Lung (tissue), 12 donors: ENCODE results near the gene ZNHIT3. TPM values are rescaled to one million over a fixed set of nuclear protein-coding genes. Genes with fewer than 3 reads are reported as not detected.

Experiments
- ATAC-seq: fragments of 200-7000 bp; cut with Tn5 transposase; one replicate; pipeline ENCODE4 v1.9.1; 2020; ENCODE audit warnings: moderate number of reproducible peaks; ENCODE audit not compliant: insufficient read depth, low FRiP score
- DNase-seq, 3 donors: peaks; one replicate each; pipeline ENCODE4 v3.0.0-alpha.2; 2013 to 2017
- H3K27ac ChIP-seq, 2 donors: one replicate each; pipeline ENCODE4 v1.5.1; 2013; ENCODE audit warnings: mild to moderate bottlenecking in 2 of 2, moderate library complexity in 2 of 2, control low read depth in 1 of 2, inconsistent platforms in 1 of 2, low read depth in 1 of 2, low read length in 1 of 2
- H3K27me3 ChIP-seq, 3 donors: one replicate each; pipeline ENCODE4 v1.5.1; 2013; ENCODE audit warnings: low read length in 2 of 3; ENCODE audit not compliant: control insufficient read depth in 3 of 3, insufficient read depth in 3 of 3
- H3K36me3 ChIP-seq, 4 donors: one replicate each; pipeline ENCODE4 v1.5.1; 2013; ENCODE audit warnings: low read length in 4 of 4, mild to moderate bottlenecking in 1 of 4, moderate library complexity in 1 of 4; ENCODE audit not compliant: control insufficient read depth in 4 of 4, insufficient read depth in 4 of 4
- H3K4me1 ChIP-seq, 5 donors: one replicate each; pipeline ENCODE4 v1.5.1; 2013; ENCODE audit warnings: low read length in 5 of 5, mild to moderate bottlenecking in 2 of 5, moderate library complexity in 1 of 5; ENCODE audit not compliant: control insufficient read depth in 5 of 5, insufficient read depth in 5 of 5
- H3K4me3 ChIP-seq: one replicate; pipeline ENCODE4 v1.5.1; 2013; ENCODE audit warnings: mild to moderate bottlenecking, control low read depth, moderate library complexity
- H3K9ac ChIP-seq, 2 donors: one replicate each; pipeline ENCODE4 v1.5.1; 2013; ENCODE audit warnings: low read length in 2 of 2, control low read depth in 1 of 2; ENCODE audit not compliant: insufficient read depth in 1 of 2
- H3K9me3 ChIP-seq, 4 donors: one replicate each; pipeline ENCODE4 v1.5.1; 2013; ENCODE audit warnings: low read length in 3 of 4, mild to moderate bottlenecking in 1 of 4, moderate library complexity in 1 of 4; ENCODE audit not compliant: control insufficient read depth in 4 of 4, insufficient read depth in 3 of 4
- WGBS, 2 donors: extraction: QIAGEN DNeasy Blood & Tissue Kit; methylation state at CpG; one replicate each; pipeline ENCODE4 v1.1.7; 2013; 5-methylcytosine and 5-hydroxymethylcytosine counted together
- polyA plus RNA-seq, 2 donors: library from polyadenylated mRNA; stranded (reverse); fragments of 200-250 nt; gene quantifications; one replicate each; pipeline ENCODE4 v1.2.1, GENCODE V29; 2013
- total RNA-seq, 2 donors: library from RNA; depleted of rRNA in 1 of 2; stranded (reverse); fragments of >200 nt in 1 of 2; gene quantifications; one replicate each; pipeline ENCODE4 v1.2.1, GENCODE V29; 2014 to 2021
- TF ChIP-seq, protein P1 (sequence below): IDR thresholded peaks from 2 replicates; pipeline ENCODE4 v1.5.1; 2012; ENCODE audit warnings: mild to moderate bottlenecking; ENCODE audit errors: control extremely low read depth, extremely low read depth
- donor health status: control.
- donor health status: control.
- donor health status: Bipolar disorder and iron deficiency.
- donor health status: healthy.
- donor health status: DM: yes; HTN: yes; CAD: no.

Gene ZNHIT3
- total and polyA plus RNA-seq, 4 donors, result 23.0 to 35.2 (median 33.6) TPM

DNA sequence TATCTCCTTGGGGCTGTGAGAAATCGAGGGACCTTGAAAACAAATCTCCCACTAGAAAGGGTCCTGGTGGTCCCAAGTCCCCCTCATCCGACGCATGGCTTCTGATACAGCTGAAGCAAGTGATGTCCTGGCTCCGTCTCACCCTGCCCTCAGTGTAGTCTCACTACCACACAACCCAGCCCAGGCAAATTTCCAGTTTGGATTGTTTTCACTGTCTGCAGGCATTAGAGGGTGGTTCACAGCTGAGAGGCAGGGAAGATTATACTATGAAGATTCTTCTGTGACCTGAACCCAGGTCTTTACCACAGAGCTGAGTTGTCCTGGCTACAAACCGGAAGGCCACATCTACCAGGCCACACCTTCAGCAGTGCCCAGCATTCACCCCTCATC is 17.7 kb downstream of the ZNHIT3 start:
- Histone ChIP-seq H3K9me3 (no peaks in the 10 kb centered on the region), H3K4me1 (no peaks in the 10 kb centered on the region), H3K27ac (no peak overlapping the region), H3K27me3 (no peaks in the 10 kb centered on the region), H3K36me3 (peaks cover 3 to 46% (median 24%) of the 10 kb centered on the region in 4 donors), H3K4me3 (no peak overlapping the region), H3K9ac (no peak overlapping the region)
- ATAC-seq, result no peak
- no peak for DNase-seq
- 96 to 99% methylated on average over 5 of the region's 5 CpGs for WGBS, 2 donors
- TF ChIP-seq, protein P1, sequence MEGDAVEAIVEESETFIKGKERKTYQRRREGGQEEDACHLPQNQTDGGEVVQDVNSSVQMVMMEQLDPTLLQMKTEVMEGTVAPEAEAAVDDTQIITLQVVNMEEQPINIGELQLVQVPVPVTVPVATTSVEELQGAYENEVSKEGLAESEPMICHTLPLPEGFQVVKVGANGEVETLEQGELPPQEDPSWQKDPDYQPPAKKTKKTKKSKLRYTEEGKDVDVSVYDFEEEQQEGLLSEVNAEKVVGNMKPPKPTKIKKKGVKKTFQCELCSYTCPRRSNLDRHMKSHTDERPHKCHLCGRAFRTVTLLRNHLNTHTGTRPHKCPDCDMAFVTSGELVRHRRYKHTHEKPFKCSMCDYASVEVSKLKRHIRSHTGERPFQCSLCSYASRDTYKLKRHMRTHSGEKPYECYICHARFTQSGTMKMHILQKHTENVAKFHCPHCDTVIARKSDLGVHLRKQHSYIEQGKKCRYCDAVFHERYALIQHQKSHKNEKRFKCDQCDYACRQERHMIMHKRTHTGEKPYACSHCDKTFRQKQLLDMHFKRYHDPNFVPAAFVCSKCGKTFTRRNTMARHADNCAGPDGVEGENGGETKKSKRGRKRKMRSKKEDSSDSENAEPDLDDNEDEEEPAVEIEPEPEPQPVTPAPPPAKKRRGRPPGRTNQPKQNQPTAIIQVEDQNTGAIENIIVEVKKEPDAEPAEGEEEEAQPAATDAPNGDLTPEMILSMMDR, result no peak

DNA sequence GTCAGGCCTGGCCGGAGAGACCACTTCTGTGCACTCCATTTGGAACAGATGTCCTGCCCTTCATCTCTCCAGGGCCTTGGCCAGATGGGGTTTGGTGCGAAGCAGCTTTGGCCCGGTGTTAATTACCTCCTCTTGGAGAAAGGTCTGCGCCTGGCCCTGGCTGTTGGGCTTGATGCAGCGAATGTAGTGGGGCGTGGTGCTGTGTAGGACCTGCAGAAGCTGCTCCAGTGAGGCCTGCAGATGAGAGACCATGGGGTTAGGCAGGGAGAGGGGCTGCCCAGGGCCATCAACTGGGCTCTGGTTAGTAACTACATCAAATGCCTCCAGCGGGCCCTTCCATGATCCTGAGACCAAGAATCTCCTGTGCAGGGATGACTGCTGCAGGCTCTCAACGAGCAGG is 18.7 kb downstream of the ZNHIT3 start:
- H3K27ac ChIP-seq, result no peak overlapping the region

DNA sequence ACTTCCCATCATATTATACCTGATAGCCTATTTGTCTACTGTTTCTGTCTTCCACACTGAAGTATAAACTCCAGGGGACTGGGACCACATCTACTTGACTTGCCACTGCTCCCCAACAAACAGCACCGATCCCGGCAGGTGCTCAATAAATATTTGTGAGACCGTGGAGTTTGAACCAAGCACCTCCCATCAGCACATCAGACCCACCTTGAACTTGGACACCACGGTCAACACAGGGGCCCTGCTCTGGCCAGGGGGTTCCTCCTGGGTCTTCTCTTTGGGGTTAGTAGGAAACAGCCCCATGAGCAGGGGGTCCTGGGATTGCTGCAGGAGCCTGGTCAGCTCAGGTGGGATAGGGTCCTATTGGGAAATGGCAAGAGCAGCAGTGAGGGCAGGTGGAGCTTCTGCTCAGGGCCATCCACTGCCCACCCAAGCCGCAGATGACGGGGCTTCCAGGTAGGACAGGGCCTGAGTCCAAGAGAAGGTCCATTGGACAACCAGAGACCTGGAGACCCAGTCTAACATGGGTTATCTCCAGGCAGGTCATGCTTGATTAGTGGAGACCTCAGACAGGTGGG is 19.9 kb downstream of the ZNHIT3 start:
- no peak overlapping the region for H3K9ac ChIP-seq
- H3K4me1 ChIP-seq, result no peaks in the 10 kb centered on the region
- H3K27me3 ChIP-seq, result no peaks in the 10 kb centered on the region
- peaks cover 3 to 53% (median 22%) of the 10 kb centered on the region in 4 donors for H3K36me3 ChIP-seq
- TF ChIP-seq, protein P1, result no peak
- H3K27ac ChIP-seq, result no peak overlapping the region
- ATAC-seq (no peak), DNase-seq (no peak)
- H3K4me3 ChIP-seq, result no peak overlapping the region
- 85 to 89% methylated on average over 6 of the region's 6 CpGs for WGBS, 2 donors
- H3K9me3 ChIP-seq, result no peaks in the 10 kb centered on the region

More for the DNA sequence above, 18.7 kb downstream of the ZNHIT3 start:
- DNase-seq (no peak), ATAC-seq (no peak)
- 94 to 95% methylated on average over 8 of the region's 8 CpGs for WGBS, 2 donors
- Histone ChIP-seq H3K4me1 (no peaks in the 10 kb centered on the region), H3K36me3 (peaks cover 3 to 50% (median 24%) of the 10 kb centered on the region in 4 donors), H3K9me3 (no peaks in the 10 kb centered on the region), H3K9ac (no peak overlapping the region), H3K4me3 (no peak overlapping the region), H3K27me3 (no peaks in the 10 kb centered on the region)
- TF ChIP-seq, protein P1, result no peak

DNA sequence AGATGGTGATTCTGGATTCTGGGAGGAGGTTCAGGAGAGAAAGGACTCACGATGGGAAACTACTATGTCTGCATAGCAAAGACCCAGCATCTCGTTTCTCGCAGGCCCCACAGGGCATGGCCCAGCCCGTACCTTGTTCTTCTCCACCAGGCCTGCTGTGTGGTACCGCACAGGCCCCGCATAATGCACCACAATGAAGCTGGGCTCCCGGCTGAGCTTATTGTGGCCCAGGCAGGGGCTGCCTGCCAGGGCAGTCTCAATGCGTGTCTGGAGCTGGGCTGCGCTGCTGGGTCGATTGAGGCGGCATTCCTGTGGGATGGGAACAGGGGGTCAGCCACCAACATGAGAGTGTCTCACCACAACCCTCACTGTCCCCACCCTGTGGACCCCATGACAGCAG is 20.4 kb downstream of the ZNHIT3 start:
- H3K9ac ChIP-seq, result no peak overlapping the region
- H3K27ac ChIP-seq, result no peak overlapping the region
- H3K4me3 ChIP-seq, result no peak overlapping the region
- no peak for DNase-seq
- WGBS, 2 donors, result 92 to 98% methylated on average over 11 of the region's 11 CpGs
- no peaks in the 10 kb centered on the region for H3K4me1 ChIP-seq
- H3K27me3 ChIP-seq, result no peaks in the 10 kb centered on the region
- TF ChIP-seq, protein P1, result no peak
- ATAC-seq, result no peak
- H3K36me3 ChIP-seq, result peaks cover 3 to 51% (median 22%) of the 10 kb centered on the region in 4 donors
- H3K9me3 ChIP-seq, result no peaks in the 10 kb centered on the region
